Epithelial cell of proximal tubule (primary cell): ENCODE data around the gene SH3RF1. TPM values are rescaled to one million over a fixed set of nuclear protein-coding genes. Genes with fewer than 3 reads are reported as not detected.

Experiments used
- DNase-seq: peaks from one replicate; pipeline ENCODE4 v3.0.0-alpha.2; 2011; ENCODE audit warnings: low read depth
- H3K4me3 ChIP-seq: 2 replicates; pipeline ENCODE4 v1.5.1; 2011; ENCODE audit warnings: low read depth, mild to moderate bottlenecking, low read length
- CTCF ChIP-seq: conservative IDR thresholded peaks from 2 replicates; pipeline ENCODE4 v1.5.1; 2012; ENCODE audit warnings: low read depth, mild to moderate bottlenecking, low read length
- total RNA-seq: library from RNA; depleted of rRNA; stranded (reverse); fragments of >200 nt; gene quantifications from 2 replicates; pipeline ENCODE4 v1.2.3, GENCODE V29; 2015

Gene SH3RF1
- total RNA-seq, 1 donor from 2014 or later: 25.8 TPM

GRCh38 chr4:169050284-169050683 is 220.5 kb downstream of the SH3RF1 start:
- H3K4me3 ChIP-seq: no peak overlapping the region
- no peak for TF ChIP-seq CTCF
- DNase-seq: no peak

GRCh38 chr4:169048868-169049414 is 221.8 kb downstream of the SH3RF1 start:
- DNase-seq: no peak
- H3K4me3 ChIP-seq: no peak overlapping the region
- TF ChIP-seq CTCF: no peak

DNA sequence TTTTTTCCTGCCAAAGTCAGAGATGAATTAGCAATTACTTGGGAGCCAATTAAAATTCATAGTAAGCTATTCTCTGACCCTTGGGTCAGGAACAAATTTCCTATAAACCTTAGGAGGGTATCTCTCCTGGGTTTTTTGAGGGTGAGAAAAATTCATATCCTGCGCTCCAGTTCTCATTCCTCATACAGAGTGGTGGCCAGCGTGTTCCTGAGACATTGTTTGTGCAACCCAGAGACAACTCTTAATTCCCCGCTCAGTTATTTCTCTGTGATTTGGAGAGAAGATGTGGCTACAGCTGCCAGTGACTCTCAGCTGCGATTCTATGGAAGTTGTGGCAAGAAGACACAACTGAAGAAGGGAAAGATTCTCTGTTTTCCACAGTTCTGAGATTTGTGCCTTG is 222.8 kb downstream of the SH3RF1 start:
- TF ChIP-seq CTCF: no peak
- H3K4me3 ChIP-seq: no peak overlapping the region
- DNase-seq: no peak

- no peak for DNase-seq
- TF ChIP-seq CTCF: peak; percentile 27
- H3K4me3 ChIP-seq: no peak overlapping the region
Observed at GRCh38 chr4:169045862-169046584, 224.7 kb downstream of the SH3RF1 start.

GRCh38 chr4:169044714-169045447 is 225.9 kb downstream of the SH3RF1 start:
- no peak for TF ChIP-seq CTCF
- no peak overlapping the region for H3K4me3 ChIP-seq

More at GRCh38 chr4:169044714-169045447, 225.9 kb downstream of the SH3RF1 start:
- DNase-seq: no peak
